KBM-7 (cell line): ENCODE data around the gene C1RL.

Source experiments
- DNase-seq: peaks from one replicate; pipeline ENCODE4 v3.0.0-alpha.2; 2015
- in situ Hi-C: fragments of 300-500 bp; cut with MboI; formaldehyde crosslinking; loops from 2 replicates; pipeline ENCODE4 v1.14.3; 2020; ENCODE audit warnings: low sequenced_read_pairs, low pct_unique_long_range_greater_than_20kb, mixed read lengths

Gene C1RL

DNA sequence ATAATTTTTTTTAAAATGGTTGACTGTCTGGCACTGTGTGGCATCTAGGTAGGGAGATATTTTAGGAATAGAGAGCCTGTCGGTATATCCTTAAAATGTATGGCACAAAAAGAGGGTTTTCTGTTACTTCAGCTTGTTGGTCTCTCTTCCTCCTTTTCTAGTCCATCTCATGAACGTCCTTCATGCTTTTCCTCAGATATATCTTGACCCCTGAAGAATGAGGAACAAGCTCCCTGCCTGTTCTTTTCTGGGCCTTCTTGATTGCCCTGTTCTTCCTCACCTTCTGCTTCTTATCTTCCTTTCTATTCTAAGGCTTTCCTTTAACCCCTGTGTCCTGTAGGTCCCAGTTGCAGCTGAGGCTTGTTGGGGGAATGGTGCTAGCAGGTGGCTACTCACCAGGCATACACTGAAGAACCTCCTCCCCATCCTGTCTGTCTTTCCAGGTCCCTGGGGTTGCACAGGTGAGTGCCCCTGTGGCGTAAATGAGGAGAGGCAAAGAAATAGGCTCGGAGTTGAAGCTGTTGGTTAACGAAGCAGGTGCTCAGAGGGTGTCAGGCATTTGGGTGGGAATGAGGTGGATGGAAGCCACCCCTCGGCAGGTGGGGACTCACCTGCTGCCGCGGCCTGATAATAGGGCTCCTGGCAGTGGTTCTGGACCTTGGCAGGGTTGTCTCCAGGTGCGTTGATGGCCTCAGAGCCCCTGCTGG is 9.6 kb downstream of the C1RL start:
- in situ Hi-C loops: no loop called here
- peak; percentile 62 for DNase-seq

DNA sequence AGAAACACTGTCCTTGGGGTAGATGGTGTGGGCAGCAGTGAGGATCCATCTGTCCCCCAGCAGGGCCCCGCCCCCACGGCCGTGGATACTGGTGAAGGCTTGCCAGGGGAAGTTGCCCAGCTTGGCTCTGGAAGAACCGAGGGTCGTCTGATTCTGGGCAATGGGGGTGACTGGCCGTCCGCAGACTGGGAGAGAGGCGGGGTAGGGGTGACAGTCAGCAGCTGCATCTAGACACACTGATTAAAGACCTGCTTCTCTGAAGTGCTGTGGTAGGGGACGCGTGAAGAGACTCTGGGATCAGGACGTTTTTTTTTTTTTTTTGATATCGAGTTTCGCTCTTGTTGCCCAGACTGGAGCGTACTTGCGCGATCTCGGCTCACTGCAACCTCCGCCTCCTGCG is 12.0 kb downstream of the C1RL start:
- in situ Hi-C loops: no loop called here
- DNase-seq: no peak

DNA sequence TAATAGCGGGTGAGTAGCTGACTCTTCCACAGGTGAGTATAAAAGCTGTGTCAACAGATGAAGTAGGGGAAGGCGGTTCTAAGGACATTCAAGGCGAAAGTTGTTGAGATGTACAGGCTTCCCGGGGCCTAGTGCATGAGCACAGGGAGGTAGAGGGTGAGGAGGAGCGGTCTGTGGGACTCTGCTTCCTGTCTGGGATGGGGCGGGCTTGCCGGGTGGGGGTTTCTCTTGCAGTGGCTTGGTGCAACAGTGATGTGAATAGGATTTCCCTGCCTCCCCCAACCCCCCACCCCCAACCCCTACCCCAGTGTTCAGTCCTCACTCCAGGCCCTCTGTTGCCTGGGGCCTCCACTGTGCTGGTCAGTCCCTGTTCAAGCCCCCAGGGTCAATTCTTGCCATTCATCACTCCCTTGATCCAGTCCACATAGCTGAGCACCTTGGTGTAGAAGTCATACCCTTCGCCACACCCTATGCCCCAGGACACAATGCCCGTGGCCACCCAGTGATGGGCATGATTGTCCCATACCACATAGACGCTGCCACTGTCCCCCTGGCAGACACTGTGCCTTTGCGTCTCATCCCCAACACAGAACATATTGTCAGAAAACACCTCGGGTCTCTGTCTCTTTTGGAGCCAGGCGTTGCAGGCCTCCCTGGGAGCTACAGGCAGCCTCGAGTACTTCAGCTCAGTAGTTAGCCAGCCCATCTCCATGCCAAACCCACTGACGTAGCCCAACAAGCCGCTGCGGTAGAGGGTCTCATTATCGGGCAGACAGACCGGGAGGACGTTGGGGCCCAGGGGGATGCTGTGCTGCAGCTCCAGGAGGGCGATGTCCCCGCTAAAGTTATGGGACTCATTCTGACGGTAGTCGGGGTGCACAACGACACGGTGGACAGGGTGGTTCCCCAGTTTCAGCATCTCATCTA is 12.7 kb downstream of the C1RL start:
- DNase-seq: no peak
- in situ Hi-C loops: no loop called here

DNA sequence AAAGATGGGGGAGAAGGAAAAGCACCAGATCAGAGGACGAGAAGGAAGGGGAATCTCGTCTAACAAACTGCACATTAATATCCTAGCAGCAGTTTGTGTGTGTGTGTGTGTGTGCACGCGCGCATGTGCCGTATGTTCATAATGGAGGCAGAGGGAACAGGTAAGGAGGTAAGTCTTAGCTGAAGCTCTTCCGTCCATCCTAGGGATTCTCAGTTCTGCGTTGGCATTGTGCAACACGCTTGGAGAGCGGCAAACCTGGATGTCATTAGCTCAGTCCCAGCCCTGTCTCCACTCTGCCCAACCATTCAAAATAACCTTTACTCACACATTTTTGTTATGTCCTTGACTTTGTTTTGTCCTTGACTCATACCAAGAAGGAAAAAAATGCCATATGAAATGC is 15.1 kb downstream of the C1RL start:
- in situ Hi-C loops: no loop called here

DNA sequence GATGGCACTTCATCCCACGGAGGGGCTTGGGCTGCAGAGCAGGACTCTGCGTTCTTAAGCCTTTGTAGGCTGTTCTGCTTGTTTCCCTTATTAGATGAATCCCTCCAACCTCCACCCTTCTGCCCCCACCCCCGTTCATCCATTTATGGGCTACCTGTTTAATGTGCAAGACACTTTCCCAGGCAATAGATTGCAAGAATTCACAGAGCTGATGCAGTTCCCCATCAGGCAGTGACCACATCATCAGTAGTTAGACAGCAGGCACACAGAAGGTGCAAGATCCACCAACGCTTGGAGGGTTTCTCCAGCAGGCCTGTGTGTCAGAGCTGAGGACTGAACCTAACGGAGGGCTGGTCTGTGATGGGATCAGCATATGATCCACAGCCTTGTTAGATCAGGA is 15.5 kb downstream of the C1RL start:
- in situ Hi-C loops: no loop called here
- no peak for DNase-seq

More for the DNA sequence above, 15.1 kb downstream of the C1RL start:
- no peak for DNase-seq

DNA sequence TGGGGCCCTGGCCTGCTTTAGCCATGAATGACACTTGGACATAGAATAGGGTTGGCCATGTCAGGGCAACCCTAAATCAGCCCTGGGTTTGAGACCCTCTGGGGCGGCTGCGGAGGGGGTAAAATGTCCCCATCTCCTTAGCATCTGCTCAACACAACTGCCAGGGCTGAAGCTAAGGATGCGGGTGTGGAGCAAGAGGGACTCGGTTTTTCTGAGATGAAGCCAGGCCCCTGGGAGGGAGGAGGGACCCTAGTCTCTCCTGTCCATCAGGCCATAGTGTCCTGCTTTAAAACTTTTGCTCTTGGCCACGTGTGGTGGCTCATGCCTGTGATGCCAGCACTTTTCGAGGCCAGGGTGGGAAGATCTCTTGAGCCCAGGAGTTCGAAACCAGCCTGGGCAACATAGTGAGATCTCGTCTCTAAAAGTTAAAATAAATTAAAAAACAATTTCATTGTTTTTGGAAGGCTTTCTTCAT is 16.0 kb downstream of the C1RL start:
- in situ Hi-C loops: no loop called here
- no peak for DNase-seq

DNA sequence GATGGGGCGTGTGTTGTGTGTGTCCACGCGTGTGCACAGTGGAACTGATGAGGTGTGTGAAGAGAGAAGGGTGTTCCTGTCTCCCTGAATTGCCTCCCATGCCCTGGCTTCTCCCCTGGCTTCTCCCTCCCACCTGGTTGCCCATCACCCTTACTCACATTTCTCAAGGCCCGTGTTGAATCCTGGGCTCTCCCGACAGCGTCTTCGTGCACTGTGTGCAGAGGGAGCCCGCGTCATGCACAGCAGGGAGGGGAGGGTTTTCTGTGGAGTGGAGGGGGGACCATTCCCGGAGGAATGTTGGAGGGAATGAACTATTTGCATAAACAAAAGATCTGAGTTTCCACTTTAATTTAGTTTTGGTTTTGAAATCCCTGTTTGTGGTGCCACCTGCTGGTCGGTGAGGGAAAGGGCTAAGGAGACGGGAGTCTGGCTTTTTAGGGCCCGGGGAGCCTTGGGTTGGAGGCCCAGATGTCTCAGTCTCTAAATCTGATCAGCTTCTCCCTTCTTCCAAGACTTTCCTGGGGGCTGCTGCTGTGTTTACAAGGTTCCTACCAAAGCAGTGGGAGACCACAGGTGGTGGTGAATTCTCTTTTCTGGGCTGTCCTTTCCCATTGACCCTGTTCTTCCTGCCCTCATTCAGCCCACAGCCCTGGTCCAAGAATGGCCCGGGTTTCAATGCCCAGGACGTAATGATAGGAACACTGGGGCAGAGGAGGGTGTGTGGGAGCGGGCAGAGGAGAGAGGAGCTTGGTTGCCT is 16.6 kb downstream of the C1RL start, which contains the start of gene C1R:
C1R (minus strand) TSS at position 217 of the 757 bp plus-strand sequence; CDS start at position 160, 57 bp downstream.
- in situ Hi-C loops: no loop called here
- DNase-seq: peak; percentile 77

DNA sequence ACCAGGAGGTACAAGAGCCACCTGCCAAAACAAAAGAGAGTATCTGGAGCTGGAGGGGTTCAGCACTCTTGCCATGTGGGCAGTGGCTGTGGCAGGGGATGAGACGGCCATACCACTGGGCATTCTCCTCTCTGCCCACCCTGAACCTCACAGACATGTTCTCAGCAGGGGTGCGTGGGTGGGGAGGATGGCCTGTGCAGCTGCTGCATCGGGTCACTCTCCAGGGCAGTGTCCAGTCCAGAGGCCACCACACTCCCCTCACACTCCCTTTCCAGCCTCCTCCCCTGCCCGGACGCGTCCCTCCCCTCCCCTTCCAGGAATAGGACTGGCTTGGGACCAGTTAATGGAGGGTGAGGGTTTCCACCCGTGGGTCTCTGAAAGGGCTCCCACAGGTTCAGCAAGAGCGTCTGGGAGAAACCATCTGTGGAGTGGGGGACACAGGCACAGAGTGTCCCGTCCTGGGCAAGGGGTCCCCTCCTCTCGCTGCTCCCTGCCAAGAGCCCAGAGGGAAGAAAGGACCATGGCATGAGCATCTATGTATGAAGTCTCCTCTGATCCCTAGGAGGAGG is 17.3 kb downstream of the C1RL start:
- in situ Hi-C loops: no loop called here
- no peak for DNase-seq

DNA sequence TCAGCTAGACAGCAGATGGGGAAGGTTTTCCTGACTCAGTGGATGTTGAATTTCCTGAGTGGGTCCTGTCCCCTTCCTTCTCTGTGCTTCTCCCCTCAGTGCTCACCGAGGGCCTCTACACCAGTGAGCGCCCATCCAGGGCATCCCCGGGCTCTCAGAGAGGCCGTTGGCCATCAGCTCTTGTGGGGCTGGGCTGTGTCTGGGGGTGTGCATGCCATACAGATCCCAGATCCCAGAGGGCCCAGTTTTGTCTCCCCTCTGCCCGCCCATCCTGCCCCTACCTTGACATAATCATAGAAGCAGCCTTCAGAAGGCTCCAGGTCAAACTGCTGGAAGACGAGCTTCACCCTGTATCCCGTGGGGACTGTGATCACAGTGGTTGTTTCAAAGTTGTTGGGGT is 17.8 kb downstream of the C1RL start:
- DNase-seq: no peak
- in situ Hi-C loops: no loop called here

DNA sequence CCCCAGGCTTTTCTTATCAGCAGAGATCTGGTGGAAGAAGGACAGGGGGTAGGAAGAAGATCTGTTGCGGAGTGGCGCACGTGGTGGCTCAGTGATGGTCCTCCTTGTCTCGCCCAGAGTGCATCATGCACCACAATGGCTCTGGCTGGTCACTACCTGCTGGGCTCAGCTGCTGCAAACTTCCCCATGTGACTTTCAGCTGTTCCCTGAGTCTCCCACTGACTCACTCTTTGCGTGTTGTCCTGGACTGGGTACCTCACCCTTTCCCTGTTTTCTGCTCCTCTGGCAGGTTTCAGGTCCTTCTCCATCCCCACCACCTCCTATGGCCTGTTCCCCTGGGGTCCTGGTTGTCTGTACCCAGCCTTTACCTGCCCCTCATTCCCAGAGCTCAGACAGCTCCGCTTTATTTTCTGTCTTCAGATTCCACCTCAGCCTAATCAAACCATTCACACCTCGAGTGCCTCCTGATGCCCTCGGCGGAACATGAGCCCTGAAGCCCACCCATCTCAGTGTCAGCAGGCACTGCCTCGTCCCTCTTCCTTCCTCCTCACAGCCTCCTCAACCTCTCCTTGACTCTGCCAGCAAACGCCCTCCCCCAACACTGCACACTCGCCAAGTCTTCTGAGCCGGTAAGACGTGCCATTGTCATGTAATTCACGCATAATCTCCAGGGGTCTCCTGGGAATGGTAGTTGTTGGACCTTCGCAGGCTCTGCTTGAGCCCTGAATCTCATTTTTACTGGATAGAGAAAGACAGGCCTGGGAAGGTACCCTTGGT is 18.6 kb downstream of the C1RL start:
- no peak for DNase-seq
- in situ Hi-C loops: no loop called here

DNA sequence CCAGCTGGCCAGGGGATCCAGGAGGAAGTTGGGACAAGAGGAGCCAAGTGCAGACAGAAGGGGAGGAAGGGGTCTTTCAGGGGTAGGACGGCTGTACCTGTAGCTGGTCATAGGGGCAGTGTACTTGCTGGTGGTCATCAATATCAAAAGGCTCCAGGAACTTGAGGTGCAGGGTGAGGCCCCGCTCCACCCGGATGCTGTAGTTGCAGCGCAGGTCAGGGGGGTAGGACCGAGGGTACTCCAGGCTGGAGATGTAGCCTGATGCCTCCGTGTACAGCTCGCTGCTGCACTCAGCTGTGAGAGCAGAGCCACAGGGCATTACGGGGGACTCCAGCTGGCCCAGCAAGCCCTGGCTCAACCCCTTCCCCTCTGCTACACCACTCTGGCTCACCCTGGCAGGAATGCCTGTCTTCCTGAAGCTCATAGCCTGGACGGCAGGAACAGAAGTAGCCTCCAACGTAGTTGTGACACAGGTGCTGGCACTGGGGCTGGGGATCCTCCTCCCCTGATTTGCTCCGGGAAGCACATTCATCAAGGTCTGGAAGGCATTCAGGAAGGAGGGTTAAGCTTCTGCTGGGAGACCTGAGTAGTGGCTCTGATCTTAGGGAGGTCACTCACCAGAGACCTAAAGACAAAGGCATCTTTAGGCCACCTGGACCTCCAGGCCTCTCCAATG is 19.7 kb downstream of the C1RL start:
- no peak for DNase-seq
- in situ Hi-C loops: no loop called here

DNA sequence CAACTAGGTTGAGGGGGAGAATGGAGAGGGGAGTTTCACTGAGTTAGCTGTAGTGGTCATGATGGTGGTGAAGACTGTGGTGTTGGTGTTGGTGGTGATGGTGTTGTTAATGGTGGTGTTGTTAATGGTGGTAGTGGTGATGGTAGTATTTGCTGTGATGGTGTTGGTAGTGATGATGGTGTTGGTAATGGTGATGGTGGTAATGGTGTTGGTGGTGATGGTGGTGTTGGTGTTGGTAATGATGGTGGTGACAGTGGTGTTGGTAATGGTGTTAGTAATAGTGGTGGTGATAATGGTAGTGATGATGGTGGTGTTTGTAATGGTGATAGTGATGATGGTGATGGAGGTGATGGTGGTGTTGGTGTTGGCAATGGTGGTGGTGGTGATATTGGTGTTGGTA is 25.9 kb downstream of the C1RL start:
- no peak for DNase-seq
- in situ Hi-C loops: no loop called here

DNA sequence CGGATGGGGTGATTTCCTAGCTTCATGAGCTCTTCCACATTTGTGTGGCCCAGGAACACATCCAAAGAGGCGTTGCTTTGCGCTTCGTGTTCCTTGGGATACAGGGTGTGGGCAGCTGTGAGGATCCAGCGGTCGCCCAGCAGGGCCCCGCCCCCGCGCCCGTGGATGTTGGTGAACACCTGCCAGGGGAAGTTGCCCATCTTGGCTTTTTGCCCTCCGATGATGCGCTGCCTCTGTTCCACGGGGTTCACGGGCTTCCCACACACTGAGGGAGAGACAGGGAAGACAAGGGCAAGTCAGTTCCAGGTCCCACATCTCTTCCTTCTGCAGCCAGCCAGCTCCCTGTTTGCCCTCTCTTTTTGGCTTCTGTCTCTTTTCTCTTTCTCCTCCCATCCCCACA is 28.0 kb downstream of the C1RL start:
- in situ Hi-C loops: no loop called here
- DNase-seq: no peak

DNA sequence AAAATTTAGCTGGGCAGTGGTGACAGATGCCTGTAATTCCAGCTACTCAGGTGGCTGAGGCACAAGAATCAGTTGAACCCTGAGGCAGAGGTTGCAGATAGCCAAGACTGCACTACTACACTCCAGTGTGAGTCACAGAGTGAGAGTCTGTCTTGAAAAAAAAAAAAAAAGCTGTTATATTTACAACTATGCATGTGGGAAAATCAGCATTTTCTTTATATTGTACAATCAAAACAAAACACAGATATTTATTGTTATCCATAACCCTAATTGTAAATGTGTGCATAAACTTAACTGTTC is 29.2 kb downstream of the C1RL start:
- in situ Hi-C loops: no loop called here
- no peak for DNase-seq

DNA sequence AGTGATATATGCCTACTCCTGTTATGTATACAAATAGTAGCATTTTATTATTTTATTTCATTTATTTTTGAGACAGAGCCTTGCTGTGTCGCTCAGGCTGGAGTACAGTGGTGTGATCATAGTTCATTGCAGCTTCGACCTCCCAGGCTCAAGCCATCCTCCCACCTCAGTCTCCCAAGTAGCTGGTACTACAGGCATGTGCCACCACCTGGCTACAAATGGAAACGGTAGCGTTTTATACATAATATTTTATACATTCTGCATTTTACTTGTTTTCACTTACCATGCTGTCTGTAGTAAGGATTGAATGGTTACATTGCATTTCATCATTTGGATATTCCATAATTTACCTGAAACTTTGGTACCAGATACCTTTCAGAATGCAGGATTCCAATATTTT is 30.9 kb downstream of the C1RL start:
- in situ Hi-C loops: no loop called here

DNA sequence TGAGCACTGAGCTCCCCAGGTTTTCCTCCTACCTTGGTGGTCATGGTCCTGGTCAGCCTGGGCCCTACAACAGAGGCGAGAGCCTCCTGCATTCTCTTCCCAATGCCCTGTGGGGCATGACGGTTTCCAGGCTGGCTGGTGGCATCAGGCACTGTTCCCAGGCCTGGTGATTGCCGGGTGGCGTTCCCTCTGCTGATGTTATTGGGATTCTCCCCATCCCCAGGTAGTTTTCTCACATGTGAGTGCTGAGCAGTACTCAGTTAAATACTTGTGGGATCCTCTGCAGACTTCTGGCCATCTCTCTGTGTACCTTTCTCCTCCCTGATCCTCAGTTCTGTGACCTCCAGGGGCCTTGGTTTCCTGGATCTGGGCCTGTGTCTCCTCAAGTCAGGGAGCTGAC is 32.5 kb downstream of the C1RL start:
- no peak for DNase-seq
- in situ Hi-C loops: no loop called here

More for the DNA sequence above, 30.9 kb downstream of the C1RL start:
- DNase-seq: no peak

DNA sequence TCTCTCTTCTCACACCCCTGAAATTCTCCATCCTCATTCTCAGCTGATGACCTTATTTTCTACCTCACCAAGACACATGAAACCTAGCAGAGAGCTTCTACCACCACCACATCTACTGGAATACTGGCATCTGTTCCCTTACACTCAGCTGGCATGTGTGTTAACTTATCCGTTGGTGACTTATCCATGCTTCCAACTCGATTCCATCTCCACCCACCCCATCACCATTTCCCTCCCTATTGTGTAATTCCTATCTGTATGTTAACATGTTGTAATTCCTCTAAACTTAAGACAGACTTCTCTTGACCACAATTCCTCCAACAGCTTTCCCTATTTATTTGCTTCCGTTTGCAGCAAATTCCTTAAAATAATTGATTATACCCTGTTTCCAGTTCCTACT is 33.1 kb downstream of the C1RL start:
- DNase-seq: no peak
- in situ Hi-C loops: no loop called here

DNA sequence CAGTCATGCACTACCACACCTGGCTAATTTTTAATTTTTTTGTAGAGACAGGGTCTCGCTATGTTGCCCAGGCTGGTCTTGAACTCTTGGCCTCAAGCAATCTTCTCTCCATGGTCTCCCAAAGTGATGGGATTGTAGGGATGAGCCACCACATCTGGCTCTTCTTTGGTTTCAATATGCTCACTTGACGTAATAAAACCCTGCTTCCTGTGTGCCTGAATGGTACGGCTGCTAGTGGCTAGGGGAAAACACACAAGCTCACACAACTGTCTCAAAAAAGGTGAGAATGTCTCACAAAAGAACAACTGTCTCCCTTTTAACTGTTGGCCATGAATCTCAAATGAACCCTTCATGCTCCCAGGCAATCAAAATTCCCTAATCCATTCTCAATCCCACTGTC is 33.5 kb downstream of the C1RL start:
- in situ Hi-C loops: no loop called here
- no peak for DNase-seq
